Activated CD8-positive, alpha-beta memory T cell treated with anti-CD3 and anti-CD28 coated beads, Interleukin-2, amount 50 U/mL, for 1 hour (primary cell): ENCODE results near the gene AOPEP.

Experiments
- DNase-seq: peaks from one replicate; pipeline ENCODE4 v3.0.0-alpha.2; 2020; ENCODE audit errors: extremely low read depth

AOPEP gene

DNA sequence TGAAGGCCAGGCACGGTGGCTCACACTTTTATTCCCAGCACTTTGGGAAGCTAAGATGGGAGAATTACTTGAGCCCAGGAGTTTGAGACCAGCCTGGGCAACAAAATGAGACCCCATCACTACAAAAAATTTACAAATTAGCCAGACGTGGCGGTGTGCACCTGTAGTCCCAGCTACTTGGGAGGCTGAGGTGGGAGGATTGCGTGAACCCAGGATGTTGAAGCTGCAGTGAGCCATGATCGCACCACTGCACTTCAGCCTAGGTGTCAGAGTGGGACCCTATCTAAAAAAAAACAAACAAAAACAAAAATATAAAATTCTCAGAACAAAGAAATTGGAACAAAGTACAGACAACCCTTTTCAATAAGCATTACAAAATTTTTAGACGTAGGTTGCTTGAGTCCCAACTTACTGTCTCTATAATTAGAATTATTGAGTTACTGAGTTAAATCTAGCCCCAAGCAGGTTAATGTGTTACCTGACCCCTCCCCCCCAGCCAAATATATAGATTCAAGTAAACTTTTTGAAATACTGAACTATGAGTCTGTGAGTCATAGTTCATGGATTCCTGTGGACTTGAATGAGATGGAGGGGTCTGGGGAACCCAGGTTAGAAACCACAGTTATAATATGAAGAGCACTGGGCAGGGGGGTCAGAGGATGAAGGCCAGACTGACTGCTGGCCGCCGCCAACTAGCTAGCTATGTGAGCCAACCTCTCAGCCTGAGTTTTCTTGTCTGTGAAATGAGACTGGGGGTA, 173.1 kb downstream of the AOPEP start:
- no peak for DNase-seq

GRCh38 chr9:94900222-94901018, 173.9 kb downstream of the AOPEP start:
- no peak for DNase-seq

- DNase-seq: no peak
Observed at GRCh38 chr9:94901019-94901363, 174.5 kb downstream of the AOPEP start.

- DNase-seq: no peak
Observed at GRCh38 chr9:94903961-94904421, 177.5 kb downstream of the AOPEP start.

- DNase-seq: no peak
Observed at GRCh38 chr9:94904806-94905205, 178.3 kb downstream of the AOPEP start.

DNA sequence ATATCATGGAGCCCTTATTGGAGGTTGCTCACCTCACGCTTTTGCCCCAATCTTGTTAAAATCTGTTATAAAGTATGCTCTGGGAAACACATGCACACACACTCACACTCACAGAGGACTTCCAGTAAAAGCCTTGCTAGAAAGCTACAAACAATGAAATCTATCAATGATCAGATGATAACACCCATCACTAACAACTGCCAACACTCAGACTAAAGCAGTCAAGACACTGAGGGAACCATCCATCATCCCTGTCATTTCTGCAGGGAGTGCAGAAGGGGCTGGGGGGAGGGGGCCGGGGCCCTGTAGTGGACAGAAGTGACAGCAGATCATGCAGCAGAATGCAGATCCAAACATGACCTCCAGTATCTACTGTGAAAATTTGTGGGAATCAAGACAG, 179.1 kb downstream of the AOPEP start:
- DNase-seq: no peak

DNA sequence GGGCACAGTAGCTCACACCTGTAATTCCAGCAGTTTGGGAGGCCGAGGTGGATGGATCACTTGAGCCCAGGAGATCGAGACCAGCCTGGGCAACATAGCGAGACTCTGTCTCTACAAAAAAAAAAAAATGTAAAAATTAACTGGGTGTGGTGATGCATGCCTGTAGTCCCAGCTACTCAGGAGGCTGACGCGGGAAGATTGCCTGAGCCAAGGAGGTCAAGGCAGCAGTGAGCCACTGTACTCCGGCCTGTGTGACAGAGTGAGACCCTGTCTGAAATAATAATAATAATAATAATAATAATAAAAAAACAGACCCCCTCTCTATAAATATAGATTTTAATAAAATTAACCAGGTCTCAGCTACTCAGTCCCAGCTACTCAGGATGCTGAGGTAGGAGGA, 179.7 kb downstream of the AOPEP start:
- DNase-seq: no peak

- no peak for DNase-seq
Observed at GRCh38 chr9:94906713-94907112, 180.2 kb downstream of the AOPEP start.

DNA sequence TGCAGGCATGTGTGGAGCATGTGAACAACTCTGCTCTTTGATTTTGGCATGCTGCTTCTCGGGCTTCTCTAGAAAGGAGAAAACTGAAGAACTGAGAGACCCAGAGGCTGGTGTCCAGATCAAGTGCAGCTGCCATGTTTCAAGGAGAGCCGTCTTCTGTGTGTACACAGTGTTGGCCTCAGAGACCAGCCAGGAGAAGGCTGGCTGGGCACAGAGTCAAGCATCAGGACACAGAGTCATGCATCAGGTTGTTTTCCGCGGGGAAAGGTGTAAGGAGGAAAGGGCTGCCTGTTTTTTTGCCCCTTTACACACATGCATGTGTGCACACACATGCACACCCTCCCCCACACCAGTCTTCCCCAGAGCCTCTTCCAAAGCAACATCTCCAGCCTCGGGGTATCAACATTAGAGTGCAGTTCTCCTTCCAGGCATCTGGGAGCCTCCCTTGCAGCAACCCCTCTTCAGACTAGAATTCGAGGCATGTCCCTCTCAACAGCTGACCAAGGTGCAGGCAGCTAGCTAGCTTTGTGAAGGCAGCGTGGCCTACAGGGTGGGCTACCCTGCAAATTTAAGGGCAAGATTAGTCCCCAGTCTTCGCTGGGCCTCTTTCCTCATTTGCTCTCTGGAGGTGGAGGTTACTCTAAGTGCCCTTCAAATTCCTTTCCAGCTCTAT, 180.9 kb downstream of the AOPEP start:
- DNase-seq: no peak

DNA sequence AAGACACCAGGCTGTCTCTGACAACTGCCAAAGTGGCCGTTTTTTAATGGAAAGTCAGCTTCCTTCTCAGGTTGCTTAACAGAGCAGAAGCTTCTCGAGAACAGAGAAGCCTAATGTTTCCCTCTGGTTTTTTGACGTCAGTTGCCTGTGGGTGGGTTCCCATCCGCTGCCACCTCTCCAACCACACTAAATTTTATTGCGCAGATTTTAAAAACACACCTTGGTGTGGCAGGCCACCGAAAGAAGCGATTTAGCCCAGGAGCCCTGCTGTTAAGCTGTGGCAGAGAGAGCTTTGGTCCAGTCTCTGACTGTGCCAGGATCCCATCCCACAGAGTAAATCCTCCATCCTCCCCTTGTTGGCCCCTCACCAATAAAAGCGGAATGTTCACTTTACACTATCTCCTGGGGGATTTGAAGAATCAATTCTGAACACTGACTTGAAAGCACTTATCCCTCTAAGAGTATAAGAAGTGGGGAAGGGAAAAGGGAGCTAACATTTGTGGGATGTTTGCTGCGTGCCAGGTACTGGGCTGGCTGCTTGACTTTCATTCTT, 181.6 kb downstream of the AOPEP start:
- DNase-seq: no peak

DNA sequence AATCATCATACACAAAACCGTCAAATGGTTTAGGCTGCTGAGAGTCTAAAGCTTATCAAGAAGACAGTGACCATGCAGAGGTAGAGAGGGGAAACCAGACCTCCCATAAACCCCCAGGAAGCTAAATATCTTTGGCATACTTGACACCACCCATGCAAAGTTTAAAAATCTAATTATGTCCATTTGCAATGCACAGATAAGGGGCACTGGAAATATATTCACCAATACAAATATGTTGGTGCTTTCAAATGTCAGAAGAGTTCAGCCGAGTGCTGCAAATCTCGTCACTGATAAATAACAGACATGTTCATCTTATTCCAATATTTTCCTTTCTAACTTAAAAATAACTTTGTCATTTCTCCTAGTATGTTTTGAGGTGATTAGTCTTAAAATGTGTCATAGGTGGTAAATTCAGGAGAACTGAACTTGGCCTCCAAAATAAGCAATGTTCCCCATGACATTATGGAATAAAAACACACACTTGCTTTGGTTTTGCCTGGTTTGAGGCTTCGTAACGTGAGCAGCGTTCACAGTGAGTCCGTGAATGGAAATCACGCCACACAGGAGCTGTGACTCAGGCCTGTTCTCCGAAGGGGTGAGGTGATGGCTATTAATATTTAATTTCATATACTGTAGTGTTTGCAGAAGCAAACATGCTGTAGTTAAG, 182.2 kb downstream of the AOPEP start:
- DNase-seq: no peak

- no peak for DNase-seq
Observed at GRCh38 chr9:94909250-94909894, 182.9 kb downstream of the AOPEP start.

GRCh38 chr9:94909965-94910730, 183.6 kb downstream of the AOPEP start:
- no peak for DNase-seq

GRCh38 chr9:94911211-94911610, 184.7 kb downstream of the AOPEP start:
- DNase-seq: no peak

DNA sequence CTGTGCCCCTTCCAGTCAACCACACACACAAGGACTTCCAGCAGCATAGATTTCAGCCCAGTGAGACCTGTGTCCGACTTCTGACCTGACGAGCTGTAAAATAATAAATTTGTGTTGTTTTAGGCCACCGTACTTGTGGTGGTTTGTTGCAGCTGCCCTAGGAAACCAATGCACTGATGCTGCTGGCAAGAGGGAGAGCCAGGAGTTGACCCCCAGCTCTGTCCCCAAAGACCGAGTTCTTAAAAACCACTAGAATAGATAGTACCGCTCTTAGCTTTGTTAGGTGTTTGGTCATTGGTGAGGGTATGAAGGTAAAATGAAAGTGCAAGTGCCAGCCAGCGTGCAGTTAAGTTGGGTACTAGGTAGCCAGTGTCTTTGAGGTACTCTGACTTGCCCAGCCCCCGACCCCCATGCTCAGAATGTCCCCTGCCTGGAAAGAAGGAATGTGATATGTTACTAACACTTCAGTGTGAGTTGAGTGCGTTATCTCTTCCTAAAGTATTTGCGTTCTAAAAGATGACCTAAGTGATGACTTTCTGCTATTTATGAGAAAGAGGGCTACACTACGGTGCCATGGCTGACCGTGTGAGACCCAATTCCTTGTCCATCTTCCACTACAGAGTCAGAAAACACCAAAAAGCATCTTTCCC, 185.6 kb downstream of the AOPEP start:
- no peak for DNase-seq

DNA sequence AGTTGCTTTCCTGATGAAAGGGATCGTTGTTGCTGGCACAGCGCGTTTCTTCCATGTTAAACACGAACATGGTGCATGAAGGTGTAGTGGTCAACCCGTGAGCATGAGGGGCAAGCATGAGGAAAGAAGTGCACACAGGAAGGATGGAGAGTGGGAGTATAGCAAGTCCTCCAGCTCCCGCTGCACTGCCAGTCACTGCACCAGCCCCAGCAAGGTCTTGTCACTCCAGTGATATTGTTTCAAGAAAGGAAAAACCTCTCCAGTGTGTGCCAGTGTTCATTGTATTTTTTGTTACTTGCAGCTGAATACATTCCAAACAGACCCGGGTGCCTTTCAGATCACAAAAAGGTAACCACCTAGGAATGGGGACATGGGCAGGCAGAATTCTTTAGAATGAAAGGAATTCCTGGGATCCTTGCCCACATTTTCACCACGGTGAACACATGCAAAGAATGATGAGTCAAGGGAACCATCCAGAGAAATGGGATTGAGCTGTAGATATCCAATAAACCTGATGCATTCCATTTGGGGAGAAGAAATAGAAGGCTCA, 186.3 kb downstream of the AOPEP start:
- DNase-seq: no peak

GRCh38 chr9:94913550-94913949, 187.1 kb downstream of the AOPEP start:
- no peak for DNase-seq

DNA sequence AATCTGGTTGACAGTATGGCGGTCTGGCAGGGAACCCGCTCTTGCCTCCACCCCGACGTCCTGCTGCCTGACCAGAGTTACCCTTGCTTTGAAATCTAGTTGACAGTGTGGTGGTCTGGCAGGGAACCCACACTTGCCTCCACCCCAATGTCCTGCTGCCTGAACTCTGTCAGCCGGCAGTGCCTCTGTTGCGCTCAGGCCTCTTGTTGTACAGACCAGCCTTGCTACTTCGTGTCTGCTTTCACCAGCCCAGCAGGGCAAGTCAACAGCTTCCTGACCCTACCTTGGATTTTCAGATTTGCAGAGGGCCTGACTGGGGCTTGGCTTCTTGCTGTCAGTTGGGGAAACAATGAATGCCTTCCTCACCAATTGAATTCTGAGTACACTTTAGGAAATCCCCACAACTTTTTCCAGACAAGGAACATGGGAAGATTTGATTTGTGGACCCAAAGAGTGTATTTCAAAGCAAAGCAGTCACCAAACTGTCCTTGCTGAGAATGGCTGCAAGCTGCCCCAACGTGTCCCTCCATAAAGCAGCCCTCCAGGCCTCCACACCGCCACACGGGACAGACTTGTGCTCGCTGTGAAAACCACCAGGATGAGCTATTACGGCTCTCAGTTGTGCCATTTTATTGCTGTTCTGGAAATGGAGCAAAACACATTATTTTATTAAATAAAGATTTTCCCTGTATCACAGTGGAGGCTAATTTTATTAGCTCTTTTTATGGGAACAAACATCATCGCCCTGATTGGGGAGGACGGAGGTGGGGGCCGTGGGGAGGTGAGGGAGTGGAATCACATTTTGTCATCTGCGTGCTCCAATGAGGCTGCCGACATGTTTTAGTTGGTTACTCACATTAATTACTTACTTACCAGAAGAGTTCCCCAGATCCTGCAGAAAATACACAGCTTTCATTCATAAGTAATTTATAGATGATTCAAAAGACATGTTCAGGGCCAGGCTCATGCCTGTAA, 189.3 kb downstream of the AOPEP start:
- DNase-seq: no peak

- no peak for DNase-seq
Observed at GRCh38 chr9:94916956-94917355, 190.5 kb downstream of the AOPEP start.
